DND-41 (cell line): ENCODE measurements around the gene KDM6A.

Experiments used
- CTCF ChIP-seq: IDR thresholded peaks from 2 replicates; pipeline ENCODE4 v1.5.1; 2012; ENCODE audit warnings: borderline replicate concordance, low read length, moderate library complexity, mild to moderate bottlenecking; ENCODE audit not compliant: poor library complexity, severe bottlenecking; ENCODE audit errors: extremely low read depth
- EZH2 ChIP-seq: IDR thresholded peaks from 3 replicates; pipeline ENCODE4 v1.6.1; 2012; ENCODE audit warnings: borderline replicate concordance, low read depth, mild to moderate bottlenecking, moderate library complexity, low read length, inconsistent platforms; ENCODE audit not compliant: severe bottlenecking

DNA sequence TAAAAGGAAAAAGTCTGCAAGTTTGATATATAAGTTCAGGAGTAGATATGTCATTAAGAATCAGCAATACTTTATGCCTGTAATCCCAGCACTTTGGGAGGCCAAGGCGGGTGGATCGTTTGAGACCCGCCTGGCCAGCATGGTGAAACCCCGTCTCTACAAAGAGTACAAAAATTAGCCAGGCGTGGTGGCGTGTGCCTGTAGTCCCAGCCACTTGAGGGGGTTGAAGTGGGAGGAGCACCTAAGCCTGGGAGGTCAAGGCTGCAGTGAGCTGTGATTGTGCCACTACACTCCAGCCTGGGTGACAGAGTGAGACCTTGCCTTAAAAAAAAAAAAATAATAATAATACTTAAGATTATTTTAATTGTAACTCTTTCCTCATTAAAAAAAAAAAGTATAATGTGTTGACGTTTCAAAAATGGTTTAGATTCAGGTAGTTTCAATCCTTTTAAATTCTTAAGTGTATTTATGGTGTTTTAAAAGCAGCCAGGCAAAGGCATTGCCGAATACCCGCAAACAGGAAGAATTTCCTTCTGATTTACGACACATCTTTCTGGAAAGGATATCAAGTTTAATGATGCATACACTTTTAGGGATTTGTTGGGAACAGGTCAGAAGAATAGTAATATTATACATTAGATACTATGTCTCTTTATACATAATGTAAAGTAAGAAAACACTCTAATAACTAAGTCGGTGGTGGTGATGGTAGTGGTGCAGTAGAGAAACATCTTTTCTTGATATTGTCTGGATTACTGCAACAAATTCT is 80.9 kb downstream of the KDM6A start:
- no peak for TF ChIP-seq CTCF
- TF ChIP-seq EZH2: no peak
